CD4-positive, alpha-beta T cell (primary cell): ENCODE results near the gene CDH4. TPM values are rescaled to one million over a fixed set of nuclear protein-coding genes. Genes with fewer than 3 reads are reported as not detected.

ENCODE experiments used
- ATAC-seq: fragments of 200-7000 bp; cut with Tn5 transposase; one replicate; pipeline ENCODE4 v1.10.0; 2022; ENCODE audit warnings: mild to moderate bottlenecking; ENCODE audit not compliant: poor library complexity
- CTCF ChIA-PET: fragments of 350-600 bp; sonication (Branson Sonifier 250); formaldehyde crosslinking; loops from one replicate; lab custom pipeline; 2021; ENCODE audit warnings: antibody characterized with exemption, inconsistent platforms; lab: Charles Lee
- POLR2A ChIA-PET: fragments of 350-600 bp; sonication (Branson Sonifier 250); formaldehyde crosslinking; loops from one replicate; lab custom pipeline; 2021; ENCODE audit warnings: antibody characterized with exemption, inconsistent platforms; lab: Charles Lee
- DNase-seq, 14 experiments: peaks; one replicate each; pipeline ENCODE4 v3.0.0-alpha.2; 2013 to 2020; ENCODE audit warnings: mixed read lengths in 2 of 14
- H3K27ac ChIP-seq, 2 donors: one replicate each; pipeline versions ENCODE4 v1.5.1 to v1.7.0; 2013; ENCODE audit warnings: low read length in 2 of 2, low read depth in 1 of 2, mild to moderate bottlenecking in 1 of 2
- H3K27me3 ChIP-seq, 2 experiments: 1 replicate in 1 of 2; 2 replicates in 1 of 2; pipeline versions ENCODE4 v1.6.1 to v1.7.0; 2013; ENCODE audit warnings: low read length in 2 of 2, control low read depth in 1 of 2, mild to moderate bottlenecking in 1 of 2, moderate library complexity in 1 of 2; ENCODE audit not compliant: insufficient read depth in 2 of 2, control insufficient read depth in 1 of 2
- H3K36me3 ChIP-seq: one replicate; pipeline ENCODE4 v1.6.1; 2013; ENCODE audit warnings: low read length, control low read depth; ENCODE audit not compliant: insufficient read depth
- H3K4me1 ChIP-seq: one replicate; pipeline ENCODE4 v1.6.1; 2013; ENCODE audit warnings: low read length, control low read depth; ENCODE audit not compliant: insufficient read depth
- H3K4me3 ChIP-seq: one replicate; pipeline ENCODE4 v1.5.1; 2013; ENCODE audit warnings: mild to moderate bottlenecking, low read length, moderate library complexity
- H3K9me3 ChIP-seq, 2 experiments: 1 replicate in 1 of 2; 2 replicates in 1 of 2; pipeline versions ENCODE4 v1.6.1 to v1.7.0; 2013; ENCODE audit warnings: low read length in 2 of 2, mild to moderate bottlenecking in 2 of 2, control low read depth in 1 of 2, moderate library complexity in 1 of 2; ENCODE audit not compliant: control insufficient read depth in 1 of 2, insufficient read depth in 1 of 2
- H3K27ac Mint-ChIP-seq: one replicate; pipeline ENCODE4 v1.8.0; 2020; ENCODE audit warnings: mixed read lengths
- H3K27me3 Mint-ChIP-seq: one replicate; pipeline ENCODE4 v1.8.0; 2021; ENCODE audit warnings: mixed read lengths
- H3K36me3 Mint-ChIP-seq: one replicate; pipeline ENCODE4 v1.8.0; 2021; ENCODE audit warnings: low read depth, mixed read lengths
- H3K4me1 Mint-ChIP-seq: one replicate; pipeline ENCODE4 v1.8.0; 2021; ENCODE audit warnings: low read depth, mixed read lengths
- H3K4me3 Mint-ChIP-seq: one replicate; pipeline ENCODE4 v1.8.0; 2020; ENCODE audit warnings: mild to moderate bottlenecking, mixed read lengths
- H3K9me3 Mint-ChIP-seq: one replicate; pipeline ENCODE4 v1.8.0; 2020; ENCODE audit warnings: mixed read lengths
- intact Hi-C, 2 experiments: fragments of 100-400 bp; cut with DNase I in 1 of 2; cut with micrococcal nuclease in 1 of 2; formaldehyde crosslinking; loops; one replicate each; pipeline versions ENCODE4 v1.15.1 to v1.9.0; 2023 to 2025; cut with DNase I, micrococcal nuclease
- total RNA-seq, 174 experiments: library from RNA in 2 of 174; stranded (reverse) in 2 of 174; gene quantifications; one replicate each; pipeline ENCODE4 v1.2.3 and lab custom pipeline; 2021 to 2026
- TF ChIP-seq, protein P1 (sequence below): fragments of 200-600 bp; IDR thresholded peaks from one replicate; pipeline ENCODE4 v1.8.0; 2022; ENCODE audit warnings: antibody characterized with exemption, mild to moderate bottlenecking

Gene CDH4
- total RNA-seq, 2 experiments from 2014 or later, result 0.11 TPM

DNA sequence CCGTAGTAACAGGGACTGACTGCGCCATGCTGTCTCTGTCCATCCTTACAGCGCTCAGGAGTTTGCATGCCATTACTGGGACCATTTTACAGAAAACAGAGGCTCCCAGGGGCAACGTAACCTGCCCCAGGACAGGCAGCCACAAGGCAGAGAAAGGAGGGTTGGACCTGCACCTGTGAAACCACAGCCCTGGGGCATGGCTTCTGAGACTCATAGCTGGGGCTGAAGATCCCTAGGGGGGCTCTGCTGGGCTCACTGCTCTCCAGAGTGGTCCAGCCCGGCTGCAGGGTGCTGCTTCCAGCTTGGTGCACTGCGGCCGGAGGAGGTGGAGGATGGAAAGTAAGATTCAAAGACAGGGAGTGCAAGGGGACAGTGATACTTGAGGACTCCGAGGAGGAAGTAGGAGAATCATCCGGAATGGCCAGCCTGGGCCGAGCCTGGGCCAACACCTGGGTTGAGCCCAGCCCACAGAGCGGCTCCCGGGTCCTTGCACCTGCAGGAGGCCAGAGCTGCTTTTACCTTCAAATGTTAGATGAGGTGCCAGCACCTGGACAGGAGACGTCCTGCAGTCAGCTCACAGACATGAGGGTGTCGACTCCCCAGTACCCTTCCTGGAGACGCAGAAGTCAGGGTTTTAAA is 183.2 kb downstream of the CDH4 start:
- CTCF ChIA-PET, result no interaction called here
- Mint-ChIP-seq H3K4me1 (no peaks in the 10 kb centered on the region), H3K4me3 (no peak overlapping the region), H3K27ac (no peak overlapping the region), H3K9me3 (no peaks in the 10 kb centered on the region), H3K36me3 (no peaks in the 10 kb centered on the region), H3K27me3 (peaks cover 9% of the 10 kb centered on the region)
- peaks cover 0 to 21% of the 10 kb centered on the region in 2 experiments for H3K9me3 ChIP-seq
- H3K27me3 ChIP-seq, result peaks cover 0 to 2% of the 10 kb centered on the region in 2 experiments
- ATAC-seq, result no peak
- H3K27ac ChIP-seq, result no peak overlapping the region
- H3K4me1 ChIP-seq, result no peaks in the 10 kb centered on the region
- no peaks in the 10 kb centered on the region for H3K36me3 ChIP-seq
- no peak overlapping the region for H3K4me3 ChIP-seq
- no peak for DNase-seq
- TF ChIP-seq, protein P1, sequence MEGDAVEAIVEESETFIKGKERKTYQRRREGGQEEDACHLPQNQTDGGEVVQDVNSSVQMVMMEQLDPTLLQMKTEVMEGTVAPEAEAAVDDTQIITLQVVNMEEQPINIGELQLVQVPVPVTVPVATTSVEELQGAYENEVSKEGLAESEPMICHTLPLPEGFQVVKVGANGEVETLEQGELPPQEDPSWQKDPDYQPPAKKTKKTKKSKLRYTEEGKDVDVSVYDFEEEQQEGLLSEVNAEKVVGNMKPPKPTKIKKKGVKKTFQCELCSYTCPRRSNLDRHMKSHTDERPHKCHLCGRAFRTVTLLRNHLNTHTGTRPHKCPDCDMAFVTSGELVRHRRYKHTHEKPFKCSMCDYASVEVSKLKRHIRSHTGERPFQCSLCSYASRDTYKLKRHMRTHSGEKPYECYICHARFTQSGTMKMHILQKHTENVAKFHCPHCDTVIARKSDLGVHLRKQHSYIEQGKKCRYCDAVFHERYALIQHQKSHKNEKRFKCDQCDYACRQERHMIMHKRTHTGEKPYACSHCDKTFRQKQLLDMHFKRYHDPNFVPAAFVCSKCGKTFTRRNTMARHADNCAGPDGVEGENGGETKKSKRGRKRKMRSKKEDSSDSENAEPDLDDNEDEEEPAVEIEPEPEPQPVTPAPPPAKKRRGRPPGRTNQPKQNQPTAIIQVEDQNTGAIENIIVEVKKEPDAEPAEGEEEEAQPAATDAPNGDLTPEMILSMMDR, result no peak
- POLR2A ChIA-PET, result no interaction called here
- intact Hi-C loops, result no loop called here

- ATAC-seq (no peak), DNase-seq (no peak)
- Mint-ChIP-seq H3K9me3 (no peaks in the 10 kb centered on the region), H3K27ac (no peak overlapping the region), H3K4me1 (no peaks in the 10 kb centered on the region), H3K4me3 (no peak overlapping the region), H3K36me3 (no peaks in the 10 kb centered on the region), H3K27me3 (peaks cover 9% of the 10 kb centered on the region)
- Histone ChIP-seq H3K9me3 (peaks cover 0 to 21% of the 10 kb centered on the region in 2 experiments), H3K4me1 (no peaks in the 10 kb centered on the region), H3K36me3 (no peaks in the 10 kb centered on the region), H3K4me3 (no peak overlapping the region), H3K27ac (no peak overlapping the region), H3K27me3 (peaks cover 0 to 2% of the 10 kb centered on the region in 2 experiments)
- intact Hi-C loops, result no loop called here
- TF ChIP-seq, protein P1, result no peak
- ChIA-PET POLR2A (no interaction called here), CTCF (no interaction called here)
These were observed 183.8 kb downstream of the CDH4 start for GRCh38 chr20:61435823-61436220.

DNA sequence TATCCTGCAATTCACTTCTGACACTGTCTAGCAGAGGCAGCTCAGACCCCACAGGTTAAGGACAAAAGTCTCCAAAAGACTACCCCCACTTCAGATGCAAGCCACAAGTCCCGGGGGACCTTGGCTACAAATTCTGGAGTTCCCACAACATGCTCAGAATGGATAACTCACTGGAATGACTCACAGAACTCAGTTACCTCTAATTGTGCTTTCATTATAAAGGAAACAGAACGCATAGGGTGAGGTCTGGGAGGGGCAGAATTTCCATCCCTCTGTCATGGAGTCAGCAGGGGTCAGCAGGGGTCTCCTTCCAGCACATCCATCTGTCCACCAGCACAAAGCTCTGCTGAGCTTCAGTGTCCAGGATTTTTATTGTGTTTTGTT is 184.2 kb downstream of the CDH4 start:
- no peak overlapping the region for H3K4me3 Mint-ChIP-seq
- no peaks in the 10 kb centered on the region for H3K4me1 Mint-ChIP-seq
- H3K27me3 Mint-ChIP-seq, result peaks cover 9% of the 10 kb centered on the region
- Histone ChIP-seq H3K36me3 (no peaks in the 10 kb centered on the region), H3K4me3 (no peak overlapping the region), H3K9me3 (peaks cover 0 to 21% of the 10 kb centered on the region in 2 experiments), H3K27me3 (peaks cover 0 to 2% of the 10 kb centered on the region in 2 experiments), H3K27ac (no peak overlapping the region), H3K4me1 (no peaks in the 10 kb centered on the region)
- ChIA-PET POLR2A (no interaction called here), CTCF (no interaction called here)
- TF ChIP-seq, protein P1, result no peak
- ATAC-seq (no peak), DNase-seq (no peak)
- H3K36me3 Mint-ChIP-seq, result no peaks in the 10 kb centered on the region
- intact Hi-C loops, result no loop called here
- no peaks in the 10 kb centered on the region for H3K9me3 Mint-ChIP-seq
- no peak overlapping the region for H3K27ac Mint-ChIP-seq
